LHCN-M2 (cell line): Measurements from ENCODE around the gene SHROOM3. TPM values are rescaled to one million over a fixed set of nuclear protein-coding genes. Genes with fewer than 3 reads are reported as not detected.

Experiments used
- DNase-seq: peaks from one replicate; pipeline ENCODE4 v3.0.0-alpha.2; 2012; ENCODE audit warnings: low read depth
- total RNA-seq: library from RNA; depleted of rRNA; stranded (reverse); fragments of >200 nt; gene quantifications from 2 replicates; pipeline ENCODE4 v1.2.3, GENCODE V29; 2014

The SHROOM3 gene
- total RNA-seq, 1 experiment from 2014 or later, result 0.46 TPM

- no peak for DNase-seq
Observed at GRCh38 chr4:76494243-76494642, 59.2 kb downstream of the SHROOM3 start.

- no peak for DNase-seq
Observed at GRCh38 chr4:76494871-76495590, 60.0 kb downstream of the SHROOM3 start.

- DNase-seq, result no peak
Observed at GRCh38 chr4:76498550-76498949, 63.5 kb downstream of the SHROOM3 start.

- DNase-seq, result no peak
Observed at GRCh38 chr4:76499461-76499860, 64.4 kb downstream of the SHROOM3 start.

GRCh38 chr4:76502886-76503285 lies 67.9 kb downstream of the SHROOM3 start:
- DNase-seq, result no peak

GRCh38 chr4:76504613-76505465 lies 69.8 kb downstream of the SHROOM3 start:
- peak; percentile 46 for DNase-seq

- DNase-seq, result no peak
Observed at GRCh38 chr4:76511947-76512346, 76.9 kb downstream of the SHROOM3 start.

GRCh38 chr4:76513482-76513881 lies 78.5 kb downstream of the SHROOM3 start:
- DNase-seq, result no peak

GRCh38 chr4:76514087-76514486 lies 79.1 kb downstream of the SHROOM3 start:
- no peak for DNase-seq

GRCh38 chr4:76515975-76516843 lies 81.2 kb downstream of the SHROOM3 start:
- DNase-seq, result no peak

- peak; percentile 51 for DNase-seq
Observed at GRCh38 chr4:76518241-76518640, 83.2 kb downstream of the SHROOM3 start.

- DNase-seq, result no peak
Observed at GRCh38 chr4:76523593-76523992, 88.6 kb downstream of the SHROOM3 start.

- DNase-seq, result no peak
Observed at GRCh38 chr4:76525751-76526150, 90.7 kb downstream of the SHROOM3 start.

- DNase-seq, result no peak
Observed at GRCh38 chr4:76526585-76526990, 91.6 kb downstream of the SHROOM3 start.

- no peak for DNase-seq
Observed at GRCh38 chr4:76527666-76528065, 92.6 kb downstream of the SHROOM3 start.

GRCh38 chr4:76531597-76531996 lies 96.6 kb downstream of the SHROOM3 start:
- DNase-seq, result no peak

GRCh38 chr4:76532805-76533204 lies 97.8 kb downstream of the SHROOM3 start:
- peak; percentile 26 for DNase-seq

- DNase-seq, result peak; percentile 41
Observed at GRCh38 chr4:76533314-76533713, 98.3 kb downstream of the SHROOM3 start.

GRCh38 chr4:76535603-76536372 lies 100.8 kb downstream of the SHROOM3 start:
- peak; percentile 58 for DNase-seq

GRCh38 chr4:76536373-76536689 lies 101.3 kb downstream of the SHROOM3 start:
- no peak for DNase-seq

GRCh38 chr4:76538296-76538695 lies 103.3 kb downstream of the SHROOM3 start:
- DNase-seq, result no peak
